ENCODE measurements around the gene RNU5B-1. TPM values are rescaled to one million over a fixed set of nuclear protein-coding genes. Genes with fewer than 3 reads are reported as not detected.

Gene RNU5B-1
- total and polyA plus RNA-seq, 2 donors from 2014 or later = 54.0 TPM; not detected in 1

DNA sequence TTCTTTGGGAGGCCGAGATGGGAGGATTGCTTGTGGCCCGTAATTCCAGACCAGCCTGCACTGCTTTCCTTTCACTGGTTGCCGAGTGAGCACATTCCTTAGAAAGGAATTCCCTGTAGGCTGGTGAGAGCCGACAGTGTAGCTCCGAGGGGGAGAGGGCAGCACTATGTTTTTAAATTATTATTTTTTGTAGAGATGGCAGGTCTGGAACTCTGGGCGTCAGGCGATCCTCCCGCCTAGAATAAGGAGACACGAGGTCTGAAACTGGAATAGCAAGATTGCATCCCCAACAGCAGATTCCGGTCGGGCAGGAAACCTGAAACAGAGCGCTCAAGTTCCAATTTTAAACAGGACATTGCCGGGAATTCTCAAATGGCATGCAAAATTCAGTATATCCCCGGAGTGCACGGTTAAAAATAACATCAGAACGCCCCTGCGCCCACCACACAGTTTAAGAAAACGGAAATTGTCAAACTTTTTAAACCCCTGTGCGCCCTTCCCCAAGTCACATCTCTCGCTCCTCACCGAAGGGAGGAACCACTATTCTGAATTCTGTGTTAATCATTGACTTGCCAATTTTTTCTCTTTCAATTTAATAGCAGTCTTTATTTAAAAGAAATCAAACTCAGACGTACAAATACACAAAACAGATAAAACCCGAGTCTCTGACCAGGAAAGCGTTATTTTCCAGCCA lies 643 bp upstream of the RNU5B-1 start:
- H3K27ac ChIP-seq (ENCODE audit: low read depth in 2 of 2, low read length in 2 of 2) = peak overlapping the region; percentile 76 to 90
- peaks cover 0 to 4% (median 0%) of the 10 kb centered on the region in 3 donors for H3K4me1 ChIP-seq (ENCODE audit: control insufficient read depth in 2 of 3, insufficient read depth in 2 of 3, low read depth in 1 of 3, low read length in 3 of 3)
- no peak for TF ChIP-seq CTCF (IDR thresholded peaks at IDR 0.05; ENCODE audit: borderline replicate concordance, extremely low read depth, insufficient read depth)
- no peaks in the 10 kb centered on the region for H3K9me3 ChIP-seq (ENCODE audit: control insufficient read depth in 2 of 3, insufficient read depth in 1 of 3, low read length in 3 of 3)
- DNase-seq (peak in 4 of 5 donors; percentile 65 to 87 (median 84)), FAIRE-seq (no peak)
- intact Hi-C loops (cut with DNase I) = no loop called here
- H3K36me3 ChIP-seq (ENCODE audit: control insufficient read depth in 2 of 3, insufficient read depth in 3 of 3, low read length in 3 of 3) = no peaks in the 10 kb centered on the region
- H3K27me3 ChIP-seq (ENCODE audit: control insufficient read depth, insufficient read depth, low read length) = no peaks in the 10 kb centered on the region
- H3K4me3 ChIP-seq (ENCODE audit: low read length in 3 of 3) = peak overlapping the region; percentile 63 to 87 (median 80)
- peak overlapping the region; percentile 48 to 79 (median 72) for H3K9ac ChIP-seq (ENCODE audit: low read length in 3 of 3)

DNA sequence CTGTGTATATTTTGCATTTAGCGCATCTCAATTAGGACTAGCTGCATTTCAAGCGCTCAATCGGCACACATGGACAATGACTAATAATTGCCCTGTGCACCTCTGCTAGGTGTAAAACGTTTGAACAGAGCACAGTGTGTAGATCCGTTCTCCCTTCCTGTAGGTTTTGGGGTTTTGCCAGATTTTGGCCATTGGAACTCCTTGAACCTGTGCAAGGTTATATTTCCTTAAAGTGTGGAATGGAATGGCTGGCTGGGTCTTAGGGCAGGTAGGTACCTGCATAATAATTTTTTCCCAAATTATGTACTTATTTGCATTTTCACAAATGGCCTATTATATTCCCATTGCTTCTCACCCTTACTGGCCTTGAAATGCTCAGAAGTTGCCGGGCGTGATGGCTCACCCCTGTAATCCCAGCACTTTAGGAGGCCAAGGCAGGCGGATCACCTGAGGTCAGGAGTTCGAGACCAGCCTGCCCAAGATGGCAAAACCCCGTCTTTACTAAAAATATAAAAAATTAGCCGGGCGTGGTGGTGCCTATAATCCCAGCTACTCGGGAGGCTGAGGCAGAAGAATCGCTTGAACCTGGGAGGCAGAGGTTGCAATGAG lies 777 bp downstream of the RNU5B-1 start:
- H3K9me3 ChIP-seq (ENCODE audit: control insufficient read depth in 2 of 3, insufficient read depth in 1 of 3, low read length in 3 of 3) = no peaks in the 10 kb centered on the region
- H3K36me3 ChIP-seq (ENCODE audit: control insufficient read depth in 2 of 3, insufficient read depth in 3 of 3, low read length in 3 of 3) = no peaks in the 10 kb centered on the region
- no peak for TF ChIP-seq CTCF (IDR thresholded peaks at IDR 0.05; ENCODE audit: borderline replicate concordance, extremely low read depth, insufficient read depth)
- peaks cover 0 to 4% (median 0%) of the 10 kb centered on the region in 3 donors for H3K4me1 ChIP-seq (ENCODE audit: control insufficient read depth in 2 of 3, insufficient read depth in 2 of 3, low read depth in 1 of 3, low read length in 3 of 3)
- peak overlapping the region; percentile 35 to 87 (median 80) for H3K4me3 ChIP-seq (ENCODE audit: low read length in 3 of 3)
- intact Hi-C loops (cut with DNase I) = no loop called here
- no peak for DNase-seq
- peak overlapping the region; percentile 76 to 90 for H3K27ac ChIP-seq (ENCODE audit: low read depth in 2 of 2, low read length in 2 of 2)
- H3K27me3 ChIP-seq (ENCODE audit: control insufficient read depth, insufficient read depth, low read length) = no peaks in the 10 kb centered on the region
- no peak for FAIRE-seq
- H3K9ac ChIP-seq (ENCODE audit: low read length in 3 of 3) = peak overlapping the region; percentile 25 to 79 (median 77)

DNA sequence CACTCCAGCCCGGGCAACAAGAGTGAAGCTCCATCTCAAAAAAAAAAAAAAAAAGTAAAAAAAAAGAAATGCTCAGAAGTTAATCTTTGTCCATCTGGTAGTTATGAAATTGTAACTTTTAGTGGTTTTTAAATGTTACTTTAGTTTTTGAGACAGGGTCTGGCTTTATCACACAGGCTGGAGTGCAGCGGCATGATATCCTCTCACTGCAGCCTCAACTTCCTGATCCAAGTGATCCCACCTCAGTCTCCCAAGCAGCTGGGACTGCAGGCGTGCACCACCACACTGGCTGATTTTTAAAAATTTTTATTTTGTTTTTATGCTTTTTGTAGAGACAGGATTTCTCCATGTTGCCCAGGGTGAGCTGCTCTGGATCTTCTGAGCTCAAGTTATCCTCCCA lies 1.3 kb downstream of the RNU5B-1 start:
- FAIRE-seq (no peak), DNase-seq (no peak)
- no peak overlapping the region for H3K4me3 ChIP-seq (ENCODE audit: low read length in 3 of 3)
- TF ChIP-seq CTCF (IDR thresholded peaks at IDR 0.05; ENCODE audit: borderline replicate concordance, extremely low read depth, insufficient read depth) = no peak
- no peaks in the 10 kb centered on the region for H3K9me3 ChIP-seq (ENCODE audit: control insufficient read depth in 2 of 3, insufficient read depth in 1 of 3, low read length in 3 of 3)
- H3K9ac ChIP-seq (ENCODE audit: low read length in 3 of 3) = no peak overlapping the region
- no peak overlapping the region for H3K27ac ChIP-seq (ENCODE audit: low read depth in 2 of 2, low read length in 2 of 2)
- H3K27me3 ChIP-seq (ENCODE audit: control insufficient read depth, insufficient read depth, low read length) = no peaks in the 10 kb centered on the region
- H3K36me3 ChIP-seq (ENCODE audit: control insufficient read depth in 2 of 3, insufficient read depth in 3 of 3, low read length in 3 of 3) = no peaks in the 10 kb centered on the region
- H3K4me1 ChIP-seq (ENCODE audit: control insufficient read depth in 2 of 3, insufficient read depth in 2 of 3, low read depth in 1 of 3, low read length in 3 of 3) = peaks cover 0 to 4% (median 0%) of the 10 kb centered on the region in 3 donors
- intact Hi-C loops (cut with DNase I) = no loop called here

Data from kidney (tissue), 14 donors.